Measurements from ENCODE around the gene SLC5A3.

Gene SLC5A3

DNA sequence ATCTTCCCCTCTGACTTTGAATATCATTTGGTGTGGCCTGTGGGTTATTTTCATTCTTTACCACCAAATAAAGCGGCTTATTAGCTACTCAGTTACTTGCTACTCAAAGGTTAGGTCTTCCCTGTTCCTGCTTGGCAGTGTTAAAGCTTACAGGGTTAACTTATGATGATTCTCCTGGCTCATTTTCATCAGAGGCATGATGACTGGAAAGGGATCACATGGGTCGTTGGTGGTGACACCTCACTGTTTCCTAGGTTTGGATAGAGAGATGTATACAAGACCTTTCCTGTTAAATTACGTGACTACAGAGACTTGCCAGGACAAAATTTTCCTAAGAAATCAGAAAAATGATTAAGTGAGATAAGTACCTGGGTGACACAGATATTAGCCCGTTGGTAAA lies 27.4 kb downstream of the SLC5A3 start:
- no peak for DNase-seq (ENCODE audit: low spot score)

DNA sequence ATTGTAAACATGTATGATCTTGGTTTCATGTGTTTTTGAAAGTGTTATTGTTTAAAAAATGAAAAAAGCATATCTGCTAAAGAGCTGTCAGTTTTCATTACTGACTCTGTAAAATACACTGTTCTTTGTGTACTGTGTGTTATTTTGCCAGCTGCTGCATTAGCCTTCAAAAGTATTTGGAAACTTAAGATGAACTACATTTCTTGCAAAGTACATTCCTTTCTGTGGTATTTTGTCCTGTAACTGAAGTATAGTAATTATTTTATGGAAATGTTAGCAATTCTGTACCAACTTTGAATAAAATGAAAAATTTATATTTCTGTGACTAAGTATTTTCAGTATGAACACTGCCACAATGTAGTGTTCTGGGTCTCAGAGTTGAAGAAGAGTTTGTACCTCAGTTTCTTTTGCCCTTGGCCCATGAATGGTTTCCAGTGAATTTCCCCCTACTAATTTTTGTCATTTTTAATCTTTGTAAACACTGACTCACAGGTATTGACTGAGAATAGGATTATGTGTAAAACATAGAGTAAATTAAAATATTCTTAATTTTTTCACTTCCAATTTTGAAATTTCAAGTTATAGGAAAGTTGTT lies 32.7 kb downstream of the SLC5A3 start:
- no peak for DNase-seq (ENCODE audit: low spot score)

DNA sequence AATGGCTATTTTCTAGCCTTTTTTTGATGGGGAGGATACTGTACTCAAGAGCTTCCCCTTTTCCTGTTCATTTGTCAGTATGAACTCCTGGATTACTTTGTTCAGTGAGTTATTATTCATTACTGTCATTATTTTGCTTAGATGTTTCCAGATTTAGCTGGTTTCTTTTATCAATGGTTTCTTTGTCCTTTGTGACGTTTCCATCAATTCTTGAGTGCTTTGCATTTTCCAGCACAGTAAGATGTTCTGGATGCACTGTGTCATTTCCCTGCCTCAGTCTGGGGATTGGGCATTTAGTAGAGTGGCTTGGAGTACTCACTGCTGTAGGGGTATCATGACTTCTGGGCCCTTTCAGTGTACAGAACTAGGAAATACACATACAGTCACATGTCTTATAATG lies 34.2 kb downstream of the SLC5A3 start:
- DNase-seq (ENCODE audit: low spot score) = peak; percentile 81

DNA sequence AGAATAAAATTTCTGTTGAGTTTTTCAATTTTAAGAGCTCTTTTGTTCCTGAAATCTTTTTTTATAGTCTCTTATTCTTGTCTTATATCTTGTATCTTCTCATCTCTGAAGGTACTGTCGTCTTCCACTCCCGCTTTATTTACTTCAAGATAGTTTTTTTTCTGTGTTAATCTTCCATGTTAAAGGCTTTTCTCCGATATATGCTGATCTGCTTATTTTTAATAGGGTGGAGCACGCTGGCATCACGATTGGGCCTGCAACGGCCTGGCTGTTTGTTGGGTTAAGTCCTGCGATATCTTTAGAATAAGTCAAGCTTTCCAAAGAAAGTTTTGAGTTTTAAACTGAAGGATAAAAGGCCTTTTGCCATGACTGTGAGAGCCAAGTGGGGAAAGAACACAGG lies 35.7 kb downstream of the SLC5A3 start:
- no peak for DNase-seq (ENCODE audit: low spot score)

DNA sequence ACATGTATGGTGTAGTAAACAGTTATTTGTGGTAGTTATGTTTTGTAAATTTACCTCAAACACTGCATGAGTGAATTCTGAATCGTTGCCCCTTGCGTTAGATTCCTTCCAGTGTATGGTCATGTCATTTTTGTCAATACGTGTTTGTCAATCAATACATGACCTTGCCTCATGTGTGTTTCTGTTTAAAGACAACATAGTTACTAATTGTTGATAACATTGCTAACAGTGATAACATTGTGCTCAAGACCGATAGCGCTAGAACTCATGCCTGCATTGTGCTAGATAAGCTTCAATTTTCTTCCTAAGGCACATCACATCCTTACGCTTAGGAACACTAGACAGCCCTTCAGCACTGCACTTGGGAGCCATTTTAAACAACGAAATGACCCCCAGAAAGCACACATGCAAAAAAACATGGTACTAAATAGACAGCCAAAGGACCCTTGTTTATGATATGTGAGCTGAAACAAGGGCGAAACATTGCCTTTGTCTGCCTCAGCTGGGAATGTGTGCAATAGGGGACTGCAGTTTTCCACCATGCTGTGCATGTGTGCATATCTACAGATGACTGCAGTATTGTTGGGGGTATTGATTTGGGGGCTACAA lies 37.3 kb downstream of the SLC5A3 start:
- no peak for DNase-seq (ENCODE audit: low spot score)

DNA sequence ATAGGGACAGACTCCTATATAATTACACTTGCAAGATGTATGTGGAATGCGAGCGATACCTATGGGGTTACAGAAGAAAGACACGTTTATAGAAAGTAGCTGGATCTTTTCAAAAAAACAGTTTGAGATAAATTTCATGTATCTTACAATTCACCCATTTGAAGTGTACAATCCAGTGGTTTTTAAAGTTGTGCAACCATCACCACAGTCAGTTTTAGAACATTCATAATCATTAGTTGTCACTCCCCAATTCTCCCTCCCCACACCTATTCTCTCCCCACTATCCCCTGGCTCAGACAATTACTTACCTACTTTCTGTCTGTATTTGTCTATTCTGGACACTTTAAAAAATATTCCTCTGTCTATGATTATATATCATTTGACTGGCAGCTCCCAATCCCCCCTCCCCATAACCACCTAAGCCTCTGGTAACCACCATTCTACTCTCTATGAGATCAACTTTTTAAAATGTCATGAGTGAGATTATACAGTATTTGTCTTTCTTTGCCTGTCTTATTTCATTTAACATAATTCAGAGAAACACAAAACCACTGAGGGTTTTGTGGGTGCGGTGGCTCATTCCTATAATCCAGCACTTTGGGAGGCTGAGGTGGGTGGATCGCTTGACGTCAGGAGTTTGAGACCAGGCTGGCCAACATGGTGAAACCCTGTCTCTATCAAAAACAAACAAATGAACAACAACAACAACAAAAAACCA lies 39.1 kb downstream of the SLC5A3 start:
- DNase-seq (ENCODE audit: low spot score) = no peak

DNA sequence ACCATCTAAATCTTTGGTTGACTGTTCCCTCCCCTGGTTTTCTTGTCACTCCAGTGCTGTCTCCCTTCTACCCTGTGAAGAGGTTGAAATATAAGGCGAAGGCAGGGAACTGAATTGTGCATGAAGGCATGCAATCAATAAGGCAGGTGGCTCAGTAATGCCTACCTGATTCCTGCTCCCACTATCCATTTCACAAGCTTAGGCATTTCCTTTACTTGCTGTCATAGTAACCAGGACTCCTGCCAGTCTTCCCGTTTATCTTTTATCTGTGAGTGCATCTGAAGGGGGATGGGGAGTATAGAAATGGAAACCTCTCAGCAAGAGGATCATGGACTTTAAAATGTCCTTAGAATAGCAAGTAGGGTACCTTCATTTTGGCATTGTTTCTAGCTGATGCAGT lies 40.5 kb downstream of the SLC5A3 start:
- no peak for DNase-seq (ENCODE audit: low spot score)

DNA sequence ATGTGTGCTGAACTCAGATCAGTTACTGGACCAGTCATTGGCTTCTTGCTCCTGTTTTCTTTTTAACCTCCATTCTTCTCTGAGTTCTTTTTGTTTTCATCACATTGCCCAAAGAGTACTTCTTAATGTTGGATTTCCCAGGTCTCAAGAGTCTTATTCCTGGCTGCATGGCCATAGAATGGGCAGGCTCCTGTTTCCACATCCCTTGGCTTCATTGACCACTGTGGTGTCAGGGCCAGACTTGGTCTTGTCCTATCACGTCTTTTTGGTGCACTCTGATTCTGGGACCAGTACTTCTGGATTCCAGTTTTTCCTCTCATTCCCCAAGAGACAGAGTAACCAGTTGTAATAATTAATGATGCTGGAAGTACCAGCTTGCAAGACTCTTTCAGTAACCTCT lies 41.8 kb downstream of the SLC5A3 start:
- no peak for DNase-seq (ENCODE audit: low spot score)

DNA sequence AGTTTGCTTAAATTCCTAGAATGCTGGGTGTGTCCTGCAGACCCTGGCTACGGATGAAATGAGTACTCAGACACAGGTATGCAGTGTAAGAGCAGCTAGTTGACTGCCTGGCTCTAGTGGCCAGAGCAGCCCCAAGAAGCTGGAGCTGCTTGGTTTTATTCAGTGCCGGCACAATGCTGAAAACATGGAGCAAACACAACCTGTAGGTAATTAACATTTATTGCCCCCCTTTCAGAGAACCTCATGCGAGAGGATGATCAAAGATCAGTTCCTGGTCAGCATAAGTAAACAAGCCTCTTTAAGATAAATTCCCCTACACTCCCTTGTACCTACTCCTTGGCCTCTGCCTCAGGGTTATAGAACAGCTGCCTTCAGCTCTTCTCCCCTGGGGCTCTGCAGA lies 43.2 kb downstream of the SLC5A3 start:
- no peak for DNase-seq (ENCODE audit: low spot score)

DNA sequence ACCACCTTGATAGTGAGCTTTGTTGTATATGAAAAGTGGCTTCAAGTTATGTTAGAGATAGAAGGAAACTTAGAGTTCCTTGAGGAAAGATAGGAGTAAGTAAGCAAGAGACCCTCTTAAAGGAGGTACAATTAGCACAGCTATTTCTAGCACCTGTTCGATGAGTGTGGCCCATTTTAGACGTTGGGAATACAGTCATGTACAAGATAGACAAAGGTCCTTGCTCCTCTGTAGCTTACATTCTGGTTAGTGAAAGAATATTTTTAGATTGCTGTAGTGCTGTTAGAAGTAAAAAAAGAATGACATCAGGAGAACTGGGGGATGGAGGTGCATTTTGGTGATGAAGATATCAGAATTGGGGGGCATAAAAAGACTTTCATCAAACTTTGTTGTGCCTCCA lies 47.5 kb downstream of the SLC5A3 start:
- DNase-seq (ENCODE audit: low spot score) = no peak

DNA sequence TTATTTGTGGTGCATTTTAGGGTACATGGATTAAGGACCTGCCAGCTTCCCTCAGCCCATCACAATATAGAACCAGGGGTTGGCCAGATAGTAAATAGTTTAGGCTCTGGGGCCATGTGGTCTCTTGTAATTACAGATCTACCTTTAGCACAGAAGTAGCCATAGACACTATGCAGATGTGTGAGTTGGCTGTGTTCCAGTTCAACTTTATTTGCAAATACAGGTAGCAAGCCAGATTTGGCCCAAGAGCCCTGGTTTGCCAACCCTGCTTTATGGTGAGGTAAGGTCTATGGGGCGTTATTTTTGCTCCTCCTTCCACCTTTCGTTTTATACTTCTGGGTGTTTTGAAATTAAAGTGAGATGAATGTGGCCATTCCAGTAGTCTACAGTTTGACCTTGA lies 48.7 kb downstream of the SLC5A3 start:
- DNase-seq (ENCODE audit: low spot score) = no peak
